ENCODE results near the gene ZBTB46.

Gene ZBTB46

DNA sequence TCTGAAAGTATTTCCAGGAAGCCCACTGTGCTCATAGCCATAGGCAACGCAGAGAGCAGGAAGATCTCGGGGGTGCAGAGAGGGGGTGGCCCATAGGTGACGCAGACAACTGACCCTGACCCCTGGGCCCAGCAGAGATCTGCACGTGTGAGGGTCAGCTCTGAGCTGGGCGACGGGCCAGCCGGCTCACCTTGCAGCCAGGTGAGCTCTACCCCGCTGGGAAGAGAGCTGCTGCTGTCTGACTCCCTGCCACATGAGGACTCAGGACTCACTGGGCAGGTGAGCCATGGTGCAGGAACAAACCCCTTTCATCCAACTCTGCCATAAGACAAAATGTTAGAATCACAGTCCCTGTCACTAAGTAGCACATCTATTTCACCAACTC is 19.6 kb downstream of the ZBTB46 start:
- TF ChIP-seq, protein P1, sequence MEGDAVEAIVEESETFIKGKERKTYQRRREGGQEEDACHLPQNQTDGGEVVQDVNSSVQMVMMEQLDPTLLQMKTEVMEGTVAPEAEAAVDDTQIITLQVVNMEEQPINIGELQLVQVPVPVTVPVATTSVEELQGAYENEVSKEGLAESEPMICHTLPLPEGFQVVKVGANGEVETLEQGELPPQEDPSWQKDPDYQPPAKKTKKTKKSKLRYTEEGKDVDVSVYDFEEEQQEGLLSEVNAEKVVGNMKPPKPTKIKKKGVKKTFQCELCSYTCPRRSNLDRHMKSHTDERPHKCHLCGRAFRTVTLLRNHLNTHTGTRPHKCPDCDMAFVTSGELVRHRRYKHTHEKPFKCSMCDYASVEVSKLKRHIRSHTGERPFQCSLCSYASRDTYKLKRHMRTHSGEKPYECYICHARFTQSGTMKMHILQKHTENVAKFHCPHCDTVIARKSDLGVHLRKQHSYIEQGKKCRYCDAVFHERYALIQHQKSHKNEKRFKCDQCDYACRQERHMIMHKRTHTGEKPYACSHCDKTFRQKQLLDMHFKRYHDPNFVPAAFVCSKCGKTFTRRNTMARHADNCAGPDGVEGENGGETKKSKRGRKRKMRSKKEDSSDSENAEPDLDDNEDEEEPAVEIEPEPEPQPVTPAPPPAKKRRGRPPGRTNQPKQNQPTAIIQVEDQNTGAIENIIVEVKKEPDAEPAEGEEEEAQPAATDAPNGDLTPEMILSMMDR (IDR thresholded peaks at IDR 0.05; ENCODE audit: insufficient read depth, low read depth, low read length, missing control alignments), result no peak
- no peak overlapping the region for H3K4me3 ChIP-seq (ENCODE audit: low read length)
- no peak for DNase-seq (ENCODE audit: low read depth)

DNA sequence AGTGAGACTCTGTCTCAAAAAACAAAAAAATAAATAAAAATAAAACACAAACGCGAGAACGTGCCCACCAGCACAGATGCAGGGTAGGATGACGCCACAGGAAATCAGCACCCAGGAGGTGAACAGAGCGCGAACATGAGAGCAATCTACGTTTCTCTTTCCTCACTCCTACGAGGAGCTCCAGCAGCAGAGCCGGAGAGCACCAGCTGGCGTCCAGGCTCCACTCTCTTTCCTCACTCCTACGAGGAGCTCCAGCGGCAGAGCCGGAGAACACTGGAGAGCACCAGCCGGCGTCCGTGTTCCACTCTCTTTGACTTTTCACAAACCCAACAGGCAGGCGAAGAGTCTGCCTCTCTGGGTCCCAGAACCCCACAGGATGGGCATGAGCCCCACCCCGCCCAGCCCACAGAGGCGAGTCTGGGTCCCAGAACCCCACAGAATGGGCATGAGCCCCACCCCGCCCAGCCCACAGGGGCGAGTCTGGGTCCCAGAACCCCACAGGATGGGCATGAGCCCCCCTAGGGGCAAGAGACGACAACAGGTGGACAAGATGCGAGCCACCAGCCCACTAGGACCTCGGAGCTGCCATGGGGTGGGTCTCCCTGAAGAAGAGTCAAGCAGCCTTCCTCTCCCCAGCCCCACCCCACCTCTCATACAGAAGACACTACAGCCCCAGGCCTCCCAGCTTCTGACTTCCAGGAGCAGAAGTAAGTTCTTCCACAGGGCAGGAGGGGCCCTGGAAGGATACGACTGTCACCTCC is 20.2 kb downstream of the ZBTB46 start:
- DNase-seq (ENCODE audit: low read depth), result no peak
- no peak overlapping the region for H3K4me3 ChIP-seq (ENCODE audit: low read length)
- TF ChIP-seq, protein P1 (IDR thresholded peaks at IDR 0.05; ENCODE audit: insufficient read depth, low read depth, low read length, missing control alignments), result no peak

- H3K4me3 ChIP-seq (ENCODE audit: low read length), result no peak overlapping the region
- TF ChIP-seq, protein P1 (IDR thresholded peaks at IDR 0.05; ENCODE audit: insufficient read depth, low read depth, low read length, missing control alignments), result no peak
- DNase-seq (ENCODE audit: low read depth), result no peak
These were observed 21.2 kb downstream of the ZBTB46 start for GRCh38 chr20:63809856-63810255.

DNA sequence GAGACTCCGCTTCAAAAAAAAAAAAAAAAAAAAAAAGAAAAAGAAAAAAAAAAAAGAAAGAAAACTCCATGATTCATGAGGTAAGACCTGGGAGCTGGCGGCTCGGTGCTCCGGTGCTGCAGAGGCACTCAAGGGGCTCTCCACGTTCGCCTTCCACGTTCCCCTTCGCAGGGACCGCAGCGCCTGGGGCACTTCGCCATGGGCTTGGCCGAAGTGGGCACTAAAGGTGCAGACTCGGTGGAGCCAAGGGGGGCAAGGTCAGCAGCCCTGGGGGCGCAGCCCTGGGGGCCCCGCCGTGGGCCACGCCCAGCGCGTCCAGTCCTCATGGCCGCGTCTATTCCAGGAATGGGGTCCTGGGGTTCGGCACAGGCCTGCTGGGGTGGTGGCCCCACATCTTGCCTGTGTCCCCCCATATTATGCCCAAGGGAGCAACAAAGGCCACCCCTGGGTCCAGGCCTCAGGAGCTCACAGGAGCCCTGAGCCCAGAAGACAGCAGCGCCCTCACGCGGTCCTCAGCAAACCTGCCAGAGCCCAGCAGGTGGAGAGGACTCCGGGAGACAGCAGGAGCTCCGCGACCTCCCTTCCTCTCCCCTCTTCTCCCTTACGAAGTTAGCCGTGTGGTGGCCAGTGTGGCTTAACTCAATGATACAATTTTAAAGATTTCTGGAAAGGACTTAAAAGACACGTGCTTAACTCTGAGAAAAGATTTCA is 21.9 kb downstream of the ZBTB46 start:
- no peak for DNase-seq (ENCODE audit: low read depth)
- TF ChIP-seq, protein P1 (IDR thresholded peaks at IDR 0.05; ENCODE audit: insufficient read depth, low read depth, low read length, missing control alignments), result no peak
- H3K4me3 ChIP-seq (ENCODE audit: low read length), result no peak overlapping the region

DNA sequence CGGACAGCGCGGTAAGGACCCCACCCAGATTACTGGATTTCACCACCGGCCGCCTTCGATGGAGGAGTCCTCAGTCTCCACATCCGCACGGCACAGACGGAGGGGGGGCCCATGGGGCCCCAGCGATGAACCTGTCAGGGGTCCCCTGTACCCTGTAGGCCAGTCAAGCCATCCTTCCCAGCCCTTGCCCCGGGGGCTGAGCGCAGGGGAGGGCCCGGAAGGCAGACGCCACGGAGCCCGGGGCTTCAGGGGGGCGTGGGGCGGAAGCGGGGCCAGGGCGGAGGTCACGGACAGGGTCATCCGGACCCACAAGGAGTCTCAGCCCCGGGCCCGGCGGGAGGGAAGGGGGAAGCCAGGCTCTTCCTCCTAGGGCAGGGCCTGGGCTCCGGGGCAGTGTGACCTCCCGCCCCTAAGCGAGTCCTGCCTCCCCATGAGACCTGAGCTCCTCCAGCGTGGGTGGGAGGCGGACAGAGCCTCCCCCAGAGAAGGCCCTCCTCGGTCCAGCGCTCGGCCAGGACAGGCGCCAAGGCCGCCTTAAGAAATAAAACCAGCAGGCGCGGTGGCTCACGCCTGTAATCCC is 22.8 kb downstream of the ZBTB46 start:
- no peak for DNase-seq (ENCODE audit: low read depth)
- H3K4me3 ChIP-seq (ENCODE audit: low read length), result no peak overlapping the region
- TF ChIP-seq, protein P1 (IDR thresholded peaks at IDR 0.05; ENCODE audit: insufficient read depth, low read depth, low read length, missing control alignments), result no peak

- TF ChIP-seq, protein P1 (IDR thresholded peaks at IDR 0.05; ENCODE audit: insufficient read depth, low read depth, low read length, missing control alignments), result no peak
- H3K4me3 ChIP-seq (ENCODE audit: low read length), result no peak overlapping the region
These were observed 23.4 kb downstream of the ZBTB46 start for GRCh38 chr20:63807654-63808053.

More at GRCh38 chr20:63807654-63808053, 23.4 kb downstream of the ZBTB46 start:
- no peak for DNase-seq (ENCODE audit: low read depth)
